Thyroid gland (tissue), 4 donors: ENCODE data around the gene CELA1. TPM values are rescaled to one million over a fixed set of nuclear protein-coding genes. Genes with fewer than 3 reads are reported as not detected.

ENCODE experiments used
- DNase-seq, 2 donors: peaks; one replicate each; pipeline ENCODE4 v3.0.0-alpha.2; 2019
- H3K27ac ChIP-seq, 3 donors: fragments of 200-600 bp; sonication (generic); 1 replicate in 2 of 3; 2 replicates in 1 of 3; pipeline ENCODE4 v1.5.1; 2016 to 2019; ENCODE audit warnings: mild to moderate bottlenecking in 1 of 3, moderate library complexity in 1 of 3
- H3K27me3 ChIP-seq: fragments of 200-600 bp; sonication (generic); one replicate; pipeline ENCODE4 v1.5.1; 2019
- H3K36me3 ChIP-seq, 2 donors: fragments of 200-600 bp; sonication (generic); one replicate each; pipeline ENCODE4 v1.5.1; 2016 to 2019
- H3K4me1 ChIP-seq, 2 donors: fragments of 200-600 bp; sonication (generic); one replicate each; pipeline ENCODE4 v1.5.1; 2017 to 2019
- H3K4me3 ChIP-seq, 3 donors: fragments of 200-600 bp; sonication (generic); replicated peaks in 1 of 3; 1 replicate in 2 of 3; 2 replicates in 1 of 3; pipeline ENCODE4 v1.5.1; 2016; ENCODE audit warnings: mild to moderate bottlenecking in 1 of 3
- H3K9me3 ChIP-seq: fragments of 200-600 bp; sonication (generic); one replicate; pipeline ENCODE4 v1.5.1; 2017
- POLR2A ChIP-seq, 2 donors: fragments of 450-650 bp; IDR thresholded peaks; one replicate each; pipeline ENCODE4 v1.6.1; 2017; ENCODE audit warnings: antibody characterized with exemption in 2 of 2, mild to moderate bottlenecking in 2 of 2, moderate library complexity in 1 of 2
- WGBS, 2 donors: methylation state at CpG; one replicate each; pipeline ENCODE4 v1.1.5; 2017; 5-methylcytosine and 5-hydroxymethylcytosine counted together
- intact Hi-C: fragments of 100-400 bp; cut with DNase I; formaldehyde crosslinking; loops from one replicate; pipeline ENCODE4 v1.15.1; 2023
- total RNA-seq, 4 donors: library from RNA; depleted of rRNA; stranded (reverse); fragments of >200 nt; gene quantifications; one replicate each; pipeline ENCODE4 v1.2.3, GENCODE V29; 2016
- TF ChIP-seq, protein P1 (sequence below), 6 experiments: fragments of 200-600 bp in 3 of 6; fragments of 450-650 bp in 3 of 6; sonication (generic) in 3 of 6; IDR thresholded peaks; one replicate each; pipeline ENCODE4 v1.5.1; 2016 to 2019; ENCODE audit warnings: antibody characterized with exemption in 6 of 6, mild to moderate bottlenecking in 2 of 6, inconsistent platforms in 1 of 6, moderate library complexity in 1 of 6

CELA1 gene
- total RNA-seq, 4 donors from 2014 or later, result not detected

DNA sequence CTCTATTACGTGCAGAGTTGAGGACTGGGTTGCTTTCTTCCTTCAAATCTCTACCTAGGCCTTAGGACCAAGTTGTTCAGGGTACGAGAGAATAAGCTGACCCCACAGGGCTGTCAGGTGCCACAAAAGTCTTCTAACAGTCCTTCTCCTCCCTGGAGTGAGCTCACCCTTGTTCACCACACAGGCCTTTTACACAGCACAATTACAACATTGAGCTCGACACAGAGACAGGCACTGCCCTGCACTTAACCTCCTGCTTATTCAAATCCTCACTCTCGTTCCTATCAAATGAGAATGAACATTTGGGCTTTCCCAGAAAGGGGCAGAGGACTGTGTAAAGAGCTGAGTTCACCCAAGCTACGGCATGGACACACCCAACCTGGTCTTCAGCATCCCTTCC lies 42.4 kb upstream of the CELA1 start:
- Histone ChIP-seq H3K4me1 (peaks cover 0 to 11% of the 10 kb centered on the region in 2 donors), H3K36me3 (no peaks in the 10 kb centered on the region), H3K9me3 (no peaks in the 10 kb centered on the region), H3K27ac (no peak overlapping the region), H3K27me3 (no peaks in the 10 kb centered on the region), H3K4me3 (no peak overlapping the region)
- WGBS, 2 donors, result 91 to 97% methylated on average over 5 of the region's 5 CpGs
- no peak for DNase-seq
- intact Hi-C loops, result no loop called here
- TF ChIP-seq, protein P1, sequence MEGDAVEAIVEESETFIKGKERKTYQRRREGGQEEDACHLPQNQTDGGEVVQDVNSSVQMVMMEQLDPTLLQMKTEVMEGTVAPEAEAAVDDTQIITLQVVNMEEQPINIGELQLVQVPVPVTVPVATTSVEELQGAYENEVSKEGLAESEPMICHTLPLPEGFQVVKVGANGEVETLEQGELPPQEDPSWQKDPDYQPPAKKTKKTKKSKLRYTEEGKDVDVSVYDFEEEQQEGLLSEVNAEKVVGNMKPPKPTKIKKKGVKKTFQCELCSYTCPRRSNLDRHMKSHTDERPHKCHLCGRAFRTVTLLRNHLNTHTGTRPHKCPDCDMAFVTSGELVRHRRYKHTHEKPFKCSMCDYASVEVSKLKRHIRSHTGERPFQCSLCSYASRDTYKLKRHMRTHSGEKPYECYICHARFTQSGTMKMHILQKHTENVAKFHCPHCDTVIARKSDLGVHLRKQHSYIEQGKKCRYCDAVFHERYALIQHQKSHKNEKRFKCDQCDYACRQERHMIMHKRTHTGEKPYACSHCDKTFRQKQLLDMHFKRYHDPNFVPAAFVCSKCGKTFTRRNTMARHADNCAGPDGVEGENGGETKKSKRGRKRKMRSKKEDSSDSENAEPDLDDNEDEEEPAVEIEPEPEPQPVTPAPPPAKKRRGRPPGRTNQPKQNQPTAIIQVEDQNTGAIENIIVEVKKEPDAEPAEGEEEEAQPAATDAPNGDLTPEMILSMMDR (IDR thresholded peaks at IDR 0.05), result no peak
- no peak for TF ChIP-seq POLR2A (IDR thresholded peaks at IDR 0.05)

DNA sequence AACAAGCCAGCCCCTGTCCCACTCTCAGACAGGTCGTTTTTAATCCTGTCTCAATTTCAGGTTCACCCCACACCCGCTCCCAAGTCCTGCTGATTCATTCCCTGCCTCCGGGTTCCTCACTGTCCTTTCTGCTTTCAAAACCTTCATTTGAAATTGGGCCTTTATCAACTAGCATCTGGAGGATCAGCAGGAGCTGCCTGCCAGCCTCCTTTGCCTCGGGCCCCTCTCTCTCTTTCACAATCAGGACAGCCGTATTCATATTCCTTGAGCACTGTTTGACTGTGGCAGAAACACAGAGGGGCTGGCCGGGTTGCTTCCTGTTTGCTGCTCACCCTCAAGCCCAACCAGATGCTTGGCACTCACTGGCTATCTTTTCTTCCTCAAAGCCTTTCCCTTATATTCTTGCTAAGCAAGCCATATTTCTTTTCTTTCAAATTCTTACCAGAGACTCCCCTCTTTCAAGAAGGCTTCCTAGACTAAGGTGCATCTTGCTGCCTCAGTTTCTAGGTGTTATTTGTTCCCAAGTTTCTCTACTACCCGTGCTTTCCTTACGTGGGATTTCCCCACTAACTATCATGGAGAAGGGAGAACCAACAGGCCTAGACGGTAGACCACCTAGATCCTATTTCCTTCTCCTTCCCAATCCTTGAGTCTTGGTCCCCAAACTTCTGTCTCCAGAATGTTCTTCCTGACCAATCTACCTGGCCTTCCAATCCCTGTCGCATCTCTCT lies 41.8 kb upstream of the CELA1 start:
- no peak overlapping the region for H3K27ac ChIP-seq
- no peak overlapping the region for H3K4me3 ChIP-seq
- intact Hi-C loops, result no loop called here
- DNase-seq, result no peak
- H3K36me3 ChIP-seq, result no peaks in the 10 kb centered on the region
- WGBS, 2 donors, result 76 to 77% methylated on average over 10 of the region's 10 CpGs
- H3K9me3 ChIP-seq, result no peaks in the 10 kb centered on the region
- peaks cover 0 to 11% of the 10 kb centered on the region in 2 donors for H3K4me1 ChIP-seq
- TF ChIP-seq POLR2A (IDR thresholded peaks at IDR 0.05), result no peak
- TF ChIP-seq, protein P1 (IDR thresholded peaks at IDR 0.05), result no peak
- H3K27me3 ChIP-seq, result no peaks in the 10 kb centered on the region

DNA sequence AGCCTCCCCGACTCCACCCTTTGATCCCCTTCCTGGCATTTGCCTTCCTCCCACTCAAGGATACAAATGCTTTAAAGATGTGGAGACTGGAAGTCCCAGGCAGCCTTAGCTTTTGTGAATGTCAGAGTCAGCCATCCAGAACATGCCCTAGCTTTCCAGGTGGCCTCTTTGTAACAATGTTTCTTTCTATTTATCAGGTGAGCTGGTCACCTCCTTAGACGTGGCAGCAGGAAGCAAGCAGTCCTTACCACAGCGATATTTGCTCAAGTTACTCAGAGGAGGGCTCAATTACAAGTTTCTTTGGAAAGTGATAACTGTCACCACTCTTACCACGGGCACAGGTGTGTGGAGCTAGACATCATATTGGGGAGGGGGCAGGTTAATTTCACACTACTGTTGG lies 39.9 kb upstream of the CELA1 start:
- Histone ChIP-seq H3K36me3 (no peaks in the 10 kb centered on the region), H3K9me3 (no peaks in the 10 kb centered on the region), H3K4me3 (no peak overlapping the region), H3K27ac (no peak overlapping the region), H3K4me1 (peaks cover 13 to 16% of the 10 kb centered on the region in 2 donors), H3K27me3 (no peaks in the 10 kb centered on the region)
- intact Hi-C loops, result no loop called here
- 43 to 55% methylated on average over 4 of the region's 4 CpGs for WGBS, 2 donors
- no peak for DNase-seq
- TF ChIP-seq, protein P1 (IDR thresholded peaks at IDR 0.05), result no peak
- no peak for TF ChIP-seq POLR2A (IDR thresholded peaks at IDR 0.05)

DNA sequence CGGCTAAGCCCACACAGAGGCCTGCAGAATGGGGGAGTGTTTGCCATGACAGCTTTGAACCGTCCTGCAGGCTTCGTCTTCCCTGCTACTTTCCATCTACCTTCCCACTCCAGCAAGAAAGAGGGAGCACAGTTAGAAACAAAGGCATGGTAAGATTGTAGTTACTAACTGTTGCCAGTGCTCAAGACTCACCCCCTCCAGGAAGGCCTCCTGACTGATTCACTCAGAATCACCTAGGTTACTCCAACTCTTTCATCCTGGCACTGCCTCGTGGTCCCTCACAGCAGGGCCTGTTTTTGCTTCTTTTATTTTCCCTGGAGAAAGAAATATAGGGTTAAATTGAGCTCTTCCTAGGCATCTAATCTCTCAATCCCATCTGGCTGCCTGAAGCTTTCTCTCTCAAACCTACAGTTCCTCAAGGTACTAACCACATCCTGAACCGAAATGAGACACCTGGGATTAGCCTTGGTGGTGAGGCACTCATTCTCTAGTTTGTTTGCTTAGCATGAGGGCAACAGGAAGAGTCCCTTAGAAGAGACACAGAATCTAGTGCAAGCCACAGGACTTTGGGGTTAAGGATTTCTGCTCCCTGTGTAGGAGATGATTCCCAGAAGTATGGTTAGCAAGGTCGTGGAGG lies 36.9 kb upstream of the CELA1 start:
- Histone ChIP-seq H3K9me3 (no peaks in the 10 kb centered on the region), H3K4me1 (peaks cover 14 to 18% of the 10 kb centered on the region in 2 donors), H3K36me3 (no peaks in the 10 kb centered on the region), H3K27ac (no peak overlapping the region), H3K27me3 (no peaks in the 10 kb centered on the region), H3K4me3 (no peak overlapping the region)
- DNase-seq, result no peak
- 70 to 90% methylated on average over 6 of the region's 6 CpGs for WGBS, 2 donors
- TF ChIP-seq POLR2A (IDR thresholded peaks at IDR 0.05), result no peak
- TF ChIP-seq, protein P1 (IDR thresholded peaks at IDR 0.05), result no peak
- intact Hi-C loops, result no loop called here

DNA sequence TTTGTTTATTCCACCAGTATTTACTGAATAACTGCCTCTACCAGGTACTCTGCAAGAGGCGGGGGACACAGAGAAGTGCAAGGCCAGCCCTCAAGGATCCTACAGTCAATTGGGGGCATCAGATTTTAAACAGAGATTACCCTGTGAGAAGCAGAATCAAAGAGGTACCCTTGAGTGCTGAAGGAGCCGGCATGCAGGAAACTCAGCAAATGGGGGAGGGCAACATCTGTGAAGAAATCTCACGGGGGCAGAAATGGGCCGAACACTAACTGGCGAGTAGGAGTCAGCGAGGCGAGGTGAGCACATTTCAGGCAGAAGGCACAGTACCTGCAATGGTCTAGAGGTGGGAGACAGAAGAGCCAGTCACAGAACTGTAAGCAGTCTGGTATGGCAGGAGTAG lies 35.7 kb upstream of the CELA1 start:
- H3K36me3 ChIP-seq, result no peaks in the 10 kb centered on the region
- H3K4me1 ChIP-seq, result peaks cover 22 to 29% of the 10 kb centered on the region in 2 donors
- peak overlapping the region; percentile 43 to 66 (median 56) for H3K27ac ChIP-seq
- no peak for TF ChIP-seq POLR2A (IDR thresholded peaks at IDR 0.05)
- TF ChIP-seq, protein P1 (IDR thresholded peaks at IDR 0.05), result no peak
- WGBS, 2 donors, result 73 to 81% methylated on average over 7 of the region's 7 CpGs
- H3K9me3 ChIP-seq, result no peaks in the 10 kb centered on the region
- H3K4me3 ChIP-seq, result no peak overlapping the region
- intact Hi-C loops, result no loop called here
- H3K27me3 ChIP-seq, result no peaks in the 10 kb centered on the region
- DNase-seq, result peak; percentile 35 to 46
